Caki2 (cell line): ENCODE data around the gene PNMA8A. TPM values are rescaled to one million over a fixed set of nuclear protein-coding genes. Genes with fewer than 3 reads are reported as not detected.
"Not testable (repeated sequence)": the region's sequence is repeated elsewhere in the genome, so short reads cannot be mapped to it uniquely, and the experiment has no call there.

Source experiments
- DNase-seq: peaks from one replicate; pipeline ENCODE4 v3.0.0-alpha.2; 2015; ENCODE audit warnings: low read depth
- in situ Hi-C: cut with HindIII; loops from 2 replicates; pipeline ENCODE4 v1.10.0; 2016; ENCODE audit warnings: low sequenced_read_pairs, low pct_unique_long_range_greater_than_20kb, mixed read lengths
- total RNA-seq: library from RNA; depleted of rRNA; stranded (reverse); fragments of >200 nt; shearing (Covaris generic); gene quantifications from 2 replicates; pipeline ENCODE4 v1.2.3, GENCODE V29; 2014; ENCODE audit warnings: low replicate concordance; rRNA removed

PNMA8A gene
- 14.0 and 16.4 TPM in 2 replicates for total RNA-seq

GRCh38 chr19:46471116-46471733 lies at the start of gene PNMA8A:
PNMA8A (minus strand) TSS chr19:46471563; CDS start chr19:46471035, 528 bp downstream.
- in situ Hi-C loops = no loop called here
- DNase-seq = peak; percentile 50

GRCh38 chr19:46520616-46521015 lies 49.3 kb upstream of the PNMA8A start:
- in situ Hi-C loops = no loop called here
- DNase-seq = no peak

- in situ Hi-C loops = no loop called here
- DNase-seq = no peak
Measured at GRCh38 chr19:46517471-46517870, 46.1 kb upstream of the PNMA8A start.

GRCh38 chr19:46515879-46516350 lies 44.6 kb upstream of the PNMA8A start:
- DNase-seq = peak; percentile 29
- in situ Hi-C loops = no loop called here

- DNase-seq = no peak
Measured at GRCh38 chr19:46515290-46515609, 43.9 kb upstream of the PNMA8A start.

GRCh38 chr19:46514589-46515289 lies 43.4 kb upstream of the PNMA8A start:
- in situ Hi-C loops = no loop called here

More at GRCh38 chr19:46515290-46515609, 43.9 kb upstream of the PNMA8A start:
- in situ Hi-C loops = no loop called here

GRCh38 chr19:46513461-46514236 lies 42.3 kb upstream of the PNMA8A start:
- in situ Hi-C loops = no loop called here
- peak; percentile 48 for DNase-seq

More at GRCh38 chr19:46514589-46515289, 43.4 kb upstream of the PNMA8A start:
- no peak for DNase-seq

- in situ Hi-C loops = no loop called here
- DNase-seq = no peak
Measured at GRCh38 chr19:46511237-46511636, 39.9 kb upstream of the PNMA8A start.

- DNase-seq = no peak
- in situ Hi-C loops = no loop called here
Measured at GRCh38 chr19:46508206-46508605, 36.8 kb upstream of the PNMA8A start.

- in situ Hi-C loops = no loop called here
Measured at GRCh38 chr19:46503848-46504453, 32.6 kb upstream of the PNMA8A start.

GRCh38 chr19:46502891-46503290 lies 31.5 kb upstream of the PNMA8A start:
- DNase-seq = no peak
- in situ Hi-C loops = no loop called here

More at GRCh38 chr19:46503848-46504453, 32.6 kb upstream of the PNMA8A start:
- no peak for DNase-seq

- DNase-seq = no peak
- in situ Hi-C loops = no loop called here
Measured at GRCh38 chr19:46499692-46500091, 28.3 kb upstream of the PNMA8A start.

- peak; percentile 57 for DNase-seq
- in situ Hi-C loops = no loop called here
Measured at GRCh38 chr19:46497773-46498172, 26.4 kb upstream of the PNMA8A start.

- DNase-seq, in situ Hi-C loops: not testable (repeated sequence)
Measured at GRCh38 chr19:46496886-46497285, 25.5 kb upstream of the PNMA8A start.

GRCh38 chr19:46496304-46496703 lies 24.9 kb upstream of the PNMA8A start:
- no peak for DNase-seq
- in situ Hi-C loops = no loop called here

GRCh38 chr19:46495786-46496099 lies 24.4 kb upstream of the PNMA8A start, which contains the start of gene PNMA8B:
PNMA8B (minus strand) TSS chr19:46495867; CDS start chr19:46495465, 402 bp downstream.
- no peak for DNase-seq

GRCh38 chr19:46494941-46495785 lies 23.8 kb upstream of the PNMA8A start:
- DNase-seq = no peak
- in situ Hi-C loops = no loop called here

More at GRCh38 chr19:46495786-46496099, 24.4 kb upstream of the PNMA8A start, which contains the start of gene PNMA8B:
- in situ Hi-C loops = no loop called here
